Stimulated activated effector memory CD8-positive, alpha-beta T cell treated with anti-CD3 and anti-CD28 coated beads, Interleukin-12 subunit alpha, Interleukin-12 subunit beta, amount 100 ng/mL, for 72 hours (primary cell): ENCODE results near the gene SLC37A3.

Experiments
- ATAC-seq: fragments of 150-1000 bp; cut with Tn5 transposase; 2 replicates; pipeline ENCODE4 v1.10.0; 2021
- DNase-seq, 2 donors: peaks; one replicate each; pipeline ENCODE4 v3.0.0; 2021 to 2022; ENCODE audit warnings: low spot score in 2 of 2
- H3K27ac Mint-ChIP-seq: one replicate; pipeline ENCODE4 v1.8.0; 2022; ENCODE audit warnings: mild to moderate bottlenecking, mixed read lengths
- H3K36me3 Mint-ChIP-seq: one replicate; pipeline ENCODE4 v1.8.0; 2022; ENCODE audit warnings: mild to moderate bottlenecking, mixed read lengths
- H3K4me1 Mint-ChIP-seq: one replicate; pipeline ENCODE4 v1.8.0; 2022; ENCODE audit warnings: mixed read lengths
- H3K4me3 Mint-ChIP-seq: one replicate; pipeline ENCODE4 v1.8.0; 2022; ENCODE audit warnings: mild to moderate bottlenecking, mixed read lengths
- H3K9me3 Mint-ChIP-seq: one replicate; pipeline ENCODE4 v1.8.0; 2022; ENCODE audit warnings: mixed read lengths

Gene SLC37A3

GRCh38 chr7:140383954-140384713 is 14.2 kb downstream of the SLC37A3 start:
- no peak for DNase-seq
- Mint-ChIP-seq H3K9me3 (no peaks in the 10 kb centered on the region), H3K4me3 (no peak overlapping the region), H3K4me1 (peaks cover 19% of the 10 kb centered on the region), H3K36me3 (peaks cover 71% of the 10 kb centered on the region), H3K27ac (peak overlapping the region; percentile 75)
- no peak for ATAC-seq

GRCh38 chr7:140375892-140376730 is 22.2 kb downstream of the SLC37A3 start:
- Mint-ChIP-seq H3K4me1 (peaks cover 18% of the 10 kb centered on the region), H3K4me3 (peak overlapping the region; percentile 66), H3K9me3 (no peaks in the 10 kb centered on the region), H3K27ac (peak overlapping the region; percentile 98), H3K36me3 (peaks cover 98% of the 10 kb centered on the region)
- ATAC-seq (peak; percentile 98), DNase-seq (peak in 1 of 2 donors; percentile 71)

- no peak for DNase-seq
- no peak for ATAC-seq
- H3K4me1 Mint-ChIP-seq, result peaks cover 18% of the 10 kb centered on the region
- H3K4me3 Mint-ChIP-seq, result peak overlapping the region; percentile 66
- H3K9me3 Mint-ChIP-seq, result no peaks in the 10 kb centered on the region
- peaks cover 92% of the 10 kb centered on the region for H3K36me3 Mint-ChIP-seq
- peak overlapping the region; percentile 98 for H3K27ac Mint-ChIP-seq
Measured at GRCh38 chr7:140375323-140375722, 23.0 kb downstream of the SLC37A3 start.

- H3K27ac Mint-ChIP-seq, result no peak overlapping the region
- H3K36me3 Mint-ChIP-seq, result peaks cover 90% of the 10 kb centered on the region
- H3K9me3 Mint-ChIP-seq, result no peaks in the 10 kb centered on the region
- DNase-seq, result no peak
- no peaks in the 10 kb centered on the region for H3K4me1 Mint-ChIP-seq
- ATAC-seq, result no peak
- H3K4me3 Mint-ChIP-seq, result no peak overlapping the region
Measured at GRCh38 chr7:140369294-140369693, 29.0 kb downstream of the SLC37A3 start.

GRCh38 chr7:140367528-140367927 is 30.8 kb downstream of the SLC37A3 start:
- no peaks in the 10 kb centered on the region for H3K4me1 Mint-ChIP-seq
- peaks cover 81% of the 10 kb centered on the region for H3K36me3 Mint-ChIP-seq
- no peak for ATAC-seq
- no peaks in the 10 kb centered on the region for H3K9me3 Mint-ChIP-seq
- no peak for DNase-seq
- no peak overlapping the region for H3K4me3 Mint-ChIP-seq
- no peak overlapping the region for H3K27ac Mint-ChIP-seq

- peaks cover 14% of the 10 kb centered on the region for H3K4me1 Mint-ChIP-seq
- no peak overlapping the region for H3K27ac Mint-ChIP-seq
- no peak for DNase-seq
Measured at GRCh38 chr7:140364819-140365218, 33.5 kb downstream of the SLC37A3 start.

GRCh38 chr7:140360697-140361229 is 37.6 kb downstream of the SLC37A3 start:
- Mint-ChIP-seq H3K4me1 (peaks cover 34% of the 10 kb centered on the region), H3K27ac (peak overlapping the region; percentile 96), H3K36me3 (peaks cover 78% of the 10 kb centered on the region), H3K4me3 (peak overlapping the region; percentile 21), H3K9me3 (no peaks in the 10 kb centered on the region)
- DNase-seq (no peak), ATAC-seq (peak; percentile 44)

More at GRCh38 chr7:140364819-140365218, 33.5 kb downstream of the SLC37A3 start:
- Mint-ChIP-seq H3K4me3 (no peak overlapping the region), H3K9me3 (no peaks in the 10 kb centered on the region), H3K36me3 (peaks cover 78% of the 10 kb centered on the region)
- no peak for ATAC-seq

- H3K27ac Mint-ChIP-seq, result peak overlapping the region; percentile 96
- peak overlapping the region; percentile 75 for H3K4me3 Mint-ChIP-seq
- DNase-seq (peak; percentile 30 to 67), ATAC-seq (peak; percentile 88)
- H3K9me3 Mint-ChIP-seq, result no peaks in the 10 kb centered on the region
- H3K4me1 Mint-ChIP-seq, result peaks cover 34% of the 10 kb centered on the region
- H3K36me3 Mint-ChIP-seq, result peaks cover 78% of the 10 kb centered on the region
Measured at GRCh38 chr7:140358412-140359051, 39.8 kb downstream of the SLC37A3 start.

GRCh38 chr7:140358024-140358411 is 40.3 kb downstream of the SLC37A3 start:
- DNase-seq (no peak), ATAC-seq (no peak)
- Mint-ChIP-seq H3K4me1 (peaks cover 34% of the 10 kb centered on the region), H3K36me3 (peaks cover 82% of the 10 kb centered on the region), H3K9me3 (no peaks in the 10 kb centered on the region), H3K27ac (peak overlapping the region; percentile 96), H3K4me3 (peak overlapping the region; percentile 75)

- Mint-ChIP-seq H3K36me3 (peaks cover 100% of the 10 kb centered on the region), H3K4me1 (peaks cover 12% of the 10 kb centered on the region), H3K27ac (peak overlapping the region; percentile 60), H3K4me3 (no peak overlapping the region), H3K9me3 (no peaks in the 10 kb centered on the region)
- ATAC-seq, result no peak
- no peak for DNase-seq
Measured at GRCh38 chr7:140350056-140350455, 48.3 kb downstream of the SLC37A3 start.

GRCh38 chr7:140349144-140349771 is 49.1 kb downstream of the SLC37A3 start:
- DNase-seq (no peak), ATAC-seq (no peak)
- peak overlapping the region; percentile 60 for H3K27ac Mint-ChIP-seq
- H3K36me3 Mint-ChIP-seq, result peaks cover 100% of the 10 kb centered on the region
- H3K4me3 Mint-ChIP-seq, result no peak overlapping the region
- H3K4me1 Mint-ChIP-seq, result peaks cover 12% of the 10 kb centered on the region
- H3K9me3 Mint-ChIP-seq, result no peaks in the 10 kb centered on the region

- Mint-ChIP-seq H3K27ac (no peak overlapping the region), H3K9me3 (no peaks in the 10 kb centered on the region), H3K36me3 (peaks cover 100% of the 10 kb centered on the region), H3K4me1 (peaks cover 12% of the 10 kb centered on the region), H3K4me3 (no peak overlapping the region)
- ATAC-seq, result no peak
- no peak for DNase-seq
Measured at GRCh38 chr7:140348161-140348849, 50.0 kb downstream of the SLC37A3 start.

- no peak overlapping the region for H3K27ac Mint-ChIP-seq
- peaks cover 16% of the 10 kb centered on the region for H3K4me1 Mint-ChIP-seq
- H3K9me3 Mint-ChIP-seq, result no peaks in the 10 kb centered on the region
- ATAC-seq (no peak), DNase-seq (no peak)
- H3K36me3 Mint-ChIP-seq, result peaks cover 100% of the 10 kb centered on the region
- H3K4me3 Mint-ChIP-seq, result no peak overlapping the region
Measured at GRCh38 chr7:140347218-140347617, 51.1 kb downstream of the SLC37A3 start.

GRCh38 chr7:140345426-140345825 is 52.9 kb downstream of the SLC37A3 start:
- Mint-ChIP-seq H3K36me3 (peaks cover 100% of the 10 kb centered on the region), H3K9me3 (no peaks in the 10 kb centered on the region), H3K4me3 (no peak overlapping the region), H3K27ac (no peak overlapping the region), H3K4me1 (peaks cover 16% of the 10 kb centered on the region)
- DNase-seq, result no peak
- ATAC-seq, result no peak
